Activated effector memory CD4-positive, alpha-beta T cell treated with anti-CD3 and anti-CD28 coated beads, Interleukin-2, amount 50 U/mL, for 16 hours (primary cell): ENCODE measurements around the gene ENOX1.

Experiments
- DNase-seq: peaks from one replicate; pipeline ENCODE4 v3.0.0-alpha.2; 2020

The ENOX1 gene

DNA sequence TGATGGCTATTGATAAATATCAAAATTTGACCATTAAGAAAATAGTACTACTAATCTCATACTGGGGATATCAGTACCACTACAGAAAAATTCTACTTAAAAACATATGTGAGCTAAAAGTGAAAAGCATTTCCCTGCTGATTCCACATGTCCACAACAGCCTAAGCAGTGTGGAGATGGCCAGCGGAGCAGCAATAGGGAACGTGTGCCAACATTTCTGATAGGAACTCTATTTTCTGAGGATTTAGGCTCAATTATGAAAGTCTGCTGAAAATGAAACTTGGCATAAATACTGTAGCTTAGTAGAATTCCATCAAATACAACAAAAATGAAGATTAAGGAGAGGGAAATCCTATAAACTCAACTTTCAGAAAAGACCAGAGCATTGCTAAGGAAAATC lies 311.6 kb downstream of the ENOX1 start:
- DNase-seq, result no peak

- DNase-seq, result no peak
Measured at GRCh38 chr13:43473437-43473836, 313.3 kb downstream of the ENOX1 start.

DNA sequence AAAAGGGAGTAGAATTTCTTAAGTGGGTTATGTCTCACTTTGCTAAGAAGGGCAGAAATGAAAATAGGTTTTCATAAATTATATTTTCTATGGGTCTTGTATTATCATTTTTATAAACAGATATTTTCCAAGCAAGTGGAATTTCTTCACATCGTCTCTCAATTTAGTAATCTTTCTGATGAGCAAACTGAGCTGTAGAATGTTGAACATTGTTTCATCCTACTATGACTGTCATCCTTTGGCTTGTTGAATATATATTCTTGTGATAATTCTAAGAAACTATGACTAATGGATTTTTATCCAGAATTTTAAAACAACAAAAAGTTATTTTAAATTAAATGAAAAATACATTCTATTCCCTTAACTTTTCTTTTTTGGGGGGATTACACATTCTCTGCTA lies 313.8 kb downstream of the ENOX1 start:
- DNase-seq, result no peak

GRCh38 chr13:43472339-43472738 lies 314.4 kb downstream of the ENOX1 start:
- DNase-seq, result no peak

GRCh38 chr13:43470610-43471009 lies 316.2 kb downstream of the ENOX1 start:
- DNase-seq, result no peak

DNA sequence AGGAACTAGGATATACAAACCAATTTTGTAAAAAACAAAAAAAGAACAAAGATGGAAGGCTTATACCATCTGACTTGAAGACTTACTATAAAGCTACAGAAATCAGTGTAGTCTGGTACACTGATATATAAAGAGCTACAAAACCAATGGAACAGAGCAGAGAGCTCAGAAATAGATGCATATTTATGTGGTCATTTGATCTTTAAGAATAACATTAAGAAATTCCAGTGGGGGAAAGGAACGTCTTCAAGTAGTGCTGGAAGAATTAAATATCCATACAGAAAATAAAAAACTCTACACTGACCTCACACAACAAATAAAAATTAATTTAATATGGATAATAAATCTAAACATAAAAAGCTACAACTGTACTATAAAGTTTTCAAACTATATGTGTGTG lies 317.0 kb downstream of the ENOX1 start:
- DNase-seq, result no peak

DNA sequence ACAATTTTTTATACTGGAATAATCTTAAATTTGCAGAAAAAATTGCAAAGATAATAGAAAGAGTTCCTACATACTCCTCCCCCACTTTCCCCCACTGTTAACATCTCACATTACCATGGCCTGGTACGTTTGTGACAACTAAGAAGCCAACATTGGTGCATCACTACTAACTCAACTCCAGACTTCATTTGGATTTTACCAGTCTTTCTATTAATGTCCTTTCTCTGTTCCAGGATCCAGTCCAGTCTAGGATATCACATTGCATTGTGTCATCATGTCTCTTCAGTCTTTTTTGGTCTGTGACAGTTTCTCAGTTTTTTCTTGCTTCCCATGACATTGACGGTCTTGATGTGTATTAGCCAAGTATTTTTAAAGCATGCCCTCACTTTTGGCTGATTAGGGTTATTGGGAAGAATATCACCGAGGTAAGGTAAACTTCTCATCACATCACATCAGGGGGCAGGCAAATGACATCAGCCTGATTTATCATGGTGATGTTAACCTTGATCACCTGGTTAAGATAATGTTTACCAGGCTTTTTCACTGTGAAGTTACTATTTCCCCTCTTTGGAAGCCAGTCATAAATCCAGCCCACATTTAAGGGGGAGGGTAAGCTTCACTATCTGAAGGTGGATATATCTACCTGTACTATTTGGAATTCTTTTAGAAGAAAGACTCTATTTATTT lies 322.1 kb downstream of the ENOX1 start:
- no peak for DNase-seq

GRCh38 chr13:43448605-43449336 lies 338.0 kb downstream of the ENOX1 start:
- DNase-seq, result no peak

- no peak for DNase-seq
Measured at GRCh38 chr13:43446126-43446525, 340.6 kb downstream of the ENOX1 start.

DNA sequence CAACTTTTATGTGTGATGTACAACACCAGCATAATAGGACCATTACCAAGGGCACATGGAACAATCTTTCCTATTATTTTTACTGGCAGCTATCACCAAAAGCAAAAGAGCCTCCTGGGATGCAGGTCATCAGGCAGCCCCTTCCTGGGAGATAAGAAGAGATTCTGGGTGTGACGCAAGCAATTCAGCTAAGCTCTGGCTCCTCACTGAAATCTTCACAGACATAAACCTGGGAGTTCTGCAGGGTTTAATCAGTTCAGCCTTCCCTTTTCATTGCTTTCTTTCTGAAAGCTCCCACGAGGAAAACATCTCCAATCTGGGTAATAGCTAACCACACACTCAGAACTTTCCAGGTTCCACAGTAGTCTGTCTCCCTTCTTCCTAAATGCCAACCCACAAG lies 341.1 kb downstream of the ENOX1 start:
- no peak for DNase-seq

DNA sequence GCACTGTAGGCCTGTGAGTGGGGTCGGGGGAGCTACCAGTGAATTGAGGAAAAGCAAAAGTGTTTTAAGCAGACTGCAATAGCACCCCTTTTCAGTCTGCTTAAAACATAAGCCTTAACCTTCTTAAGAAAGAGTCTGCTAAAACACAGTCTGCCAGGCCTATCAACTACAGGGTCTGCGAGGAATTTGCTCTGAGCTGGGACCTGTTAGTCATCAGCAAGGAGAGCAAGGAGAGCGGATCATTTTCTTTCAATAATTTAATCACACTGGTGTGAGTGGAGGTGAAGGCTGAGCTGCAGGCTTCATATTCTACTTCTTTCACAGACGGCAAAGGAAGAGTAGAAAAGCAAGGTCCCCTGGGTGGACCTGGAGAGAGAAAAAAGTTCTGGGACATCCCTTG lies 342.7 kb downstream of the ENOX1 start:
- DNase-seq, result no peak

- DNase-seq, result no peak
Measured at GRCh38 chr13:43441899-43442499, 344.8 kb downstream of the ENOX1 start.

DNA sequence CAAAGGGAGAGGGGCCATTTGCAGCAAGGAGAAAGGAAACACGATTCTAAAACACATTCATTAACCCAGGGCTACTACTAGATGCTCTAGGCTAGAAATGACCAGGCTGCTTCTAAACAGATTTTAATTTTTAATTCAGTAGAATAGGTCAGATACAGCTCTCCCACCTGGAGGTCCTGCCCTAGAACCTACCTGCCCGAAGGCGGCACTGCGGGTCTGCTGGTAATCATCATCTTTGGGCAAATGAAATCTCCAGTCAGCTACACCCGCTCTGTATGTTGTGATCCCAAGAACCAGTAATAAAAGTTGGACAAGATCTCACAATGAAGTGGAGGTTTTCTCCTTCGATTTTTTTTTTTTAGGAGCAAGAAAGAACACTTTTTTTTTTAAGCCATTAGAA lies 345.3 kb downstream of the ENOX1 start:
- DNase-seq, result no peak

DNA sequence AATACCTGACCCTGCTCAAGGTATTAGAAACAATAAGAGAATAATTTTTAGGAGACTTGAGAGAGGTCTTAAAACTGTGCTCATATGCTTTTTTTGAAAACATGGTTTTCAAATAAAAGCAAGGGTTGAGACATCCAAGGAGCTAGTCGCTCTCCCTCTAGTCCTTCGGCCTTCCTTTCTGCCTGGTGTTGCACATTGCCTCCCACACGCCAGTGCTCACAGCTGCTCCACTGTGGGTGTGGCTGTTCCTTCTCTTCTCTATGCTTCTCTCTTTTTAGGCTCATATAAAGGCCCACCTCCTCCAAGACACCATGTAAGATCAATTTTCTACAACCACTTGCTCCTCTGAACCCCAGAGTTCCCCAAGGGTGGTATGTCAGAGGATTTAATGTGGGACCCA lies 352.6 kb downstream of the ENOX1 start:
- no peak for DNase-seq

- DNase-seq, result no peak
Measured at GRCh38 chr13:43433691-43434141, 353.1 kb downstream of the ENOX1 start.

GRCh38 chr13:43432958-43433357 lies 353.8 kb downstream of the ENOX1 start:
- no peak for DNase-seq

DNA sequence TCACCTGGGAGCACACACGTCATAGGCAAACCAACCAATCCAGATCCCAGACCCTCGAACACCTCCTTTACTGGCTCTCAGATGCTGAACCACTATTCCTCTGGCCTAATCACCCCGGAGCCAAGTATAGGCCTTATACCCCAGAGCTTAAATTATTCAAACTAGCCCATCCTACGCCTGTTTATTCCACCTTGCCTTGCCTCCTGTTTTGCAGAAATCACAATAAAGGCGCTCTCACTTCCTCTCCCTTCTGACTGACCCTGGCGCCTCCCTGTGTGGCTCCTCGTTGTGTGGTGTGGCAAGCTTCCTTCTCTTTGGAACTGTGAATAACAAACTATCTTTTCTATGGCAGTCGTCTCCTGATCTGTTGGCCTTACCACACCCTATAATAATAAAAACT lies 354.9 kb downstream of the ENOX1 start:
- DNase-seq, result no peak

DNA sequence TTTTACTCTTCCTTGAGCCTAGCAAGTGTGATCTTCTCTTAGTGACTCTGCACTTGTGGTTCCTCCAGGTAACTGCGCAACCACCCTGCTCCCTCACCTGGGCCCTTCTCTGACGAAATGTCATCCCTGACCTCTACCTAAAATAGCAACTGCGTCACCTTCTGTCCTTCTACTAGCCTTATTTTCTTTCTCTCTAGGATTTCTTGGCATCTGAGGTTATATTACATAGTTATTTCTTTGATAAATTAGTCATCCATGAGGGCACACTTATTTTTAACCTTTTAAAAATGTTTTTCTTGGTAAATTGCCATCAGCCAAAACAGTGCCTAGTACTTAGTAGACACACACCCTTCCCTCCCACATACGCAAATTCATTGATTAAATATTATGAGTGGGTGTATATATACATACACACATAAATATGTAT lies 355.5 kb downstream of the ENOX1 start:
- no peak for DNase-seq

GRCh38 chr13:43428545-43429296 lies 358.1 kb downstream of the ENOX1 start:
- DNase-seq, result no peak

GRCh38 chr13:43426355-43426754 lies 360.4 kb downstream of the ENOX1 start:
- no peak for DNase-seq

GRCh38 chr13:43425234-43425633 lies 361.5 kb downstream of the ENOX1 start:
- no peak for DNase-seq

DNA sequence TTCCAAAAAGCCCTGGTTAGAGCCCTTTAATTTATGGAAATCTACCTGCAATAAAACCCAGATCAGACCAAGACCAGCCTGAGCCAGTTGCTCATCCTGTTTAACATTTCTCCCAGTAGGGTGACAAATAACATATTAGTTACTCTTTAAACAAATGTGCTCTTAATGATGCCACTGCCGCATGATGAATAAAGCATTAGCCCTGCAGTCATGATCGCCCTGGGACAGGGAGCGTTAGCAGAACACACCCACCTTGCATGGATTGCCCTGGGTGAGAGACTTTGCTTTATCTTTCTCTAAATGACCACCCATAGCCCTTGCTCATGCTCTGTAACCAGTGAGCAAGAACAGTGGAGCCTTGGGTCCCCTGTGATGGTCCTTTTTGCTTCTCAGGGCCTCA lies 362.4 kb downstream of the ENOX1 start:
- no peak for DNase-seq

- no peak for DNase-seq
Measured at GRCh38 chr13:43422116-43422515, 364.7 kb downstream of the ENOX1 start.
